DMS 273 treated with DMSO at 0.1 percent for 48 hours (cell line): Measurements from ENCODE around the gene PDZD7.
A peak's percentile ranks its signal among the peaks of the same experiment; 100 is the strongest.

Experiments used
- DNase-seq: peaks from one replicate; lab custom pipeline; 2025; lab: John Stamatoyannopoulos, UW

Gene PDZD7

DNA sequence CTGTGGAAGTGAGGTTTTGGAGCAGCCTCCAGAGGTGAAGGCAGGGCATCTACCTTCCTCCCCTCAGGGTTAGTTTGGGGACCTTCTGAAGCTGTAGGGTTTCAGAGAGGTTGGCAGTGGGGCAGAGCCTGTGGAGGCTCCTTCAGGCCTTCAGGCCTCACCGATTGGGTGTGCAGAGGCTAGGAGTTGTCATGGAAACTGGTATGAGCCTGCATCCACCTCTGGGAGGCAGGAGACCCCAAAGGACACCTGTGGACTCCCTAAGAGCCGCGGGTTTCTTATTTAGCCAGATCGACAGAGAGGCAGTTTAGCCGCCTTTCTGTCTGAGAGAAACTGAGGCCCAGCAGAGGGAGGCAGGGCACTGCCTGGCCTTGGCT lies 29.3 kb downstream of the PDZD7 start:
- no peak for DNase-seq

- no peak for DNase-seq
These were observed 29.8 kb downstream of the PDZD7 start for GRCh38 chr10:101000915-101001658.

DNA sequence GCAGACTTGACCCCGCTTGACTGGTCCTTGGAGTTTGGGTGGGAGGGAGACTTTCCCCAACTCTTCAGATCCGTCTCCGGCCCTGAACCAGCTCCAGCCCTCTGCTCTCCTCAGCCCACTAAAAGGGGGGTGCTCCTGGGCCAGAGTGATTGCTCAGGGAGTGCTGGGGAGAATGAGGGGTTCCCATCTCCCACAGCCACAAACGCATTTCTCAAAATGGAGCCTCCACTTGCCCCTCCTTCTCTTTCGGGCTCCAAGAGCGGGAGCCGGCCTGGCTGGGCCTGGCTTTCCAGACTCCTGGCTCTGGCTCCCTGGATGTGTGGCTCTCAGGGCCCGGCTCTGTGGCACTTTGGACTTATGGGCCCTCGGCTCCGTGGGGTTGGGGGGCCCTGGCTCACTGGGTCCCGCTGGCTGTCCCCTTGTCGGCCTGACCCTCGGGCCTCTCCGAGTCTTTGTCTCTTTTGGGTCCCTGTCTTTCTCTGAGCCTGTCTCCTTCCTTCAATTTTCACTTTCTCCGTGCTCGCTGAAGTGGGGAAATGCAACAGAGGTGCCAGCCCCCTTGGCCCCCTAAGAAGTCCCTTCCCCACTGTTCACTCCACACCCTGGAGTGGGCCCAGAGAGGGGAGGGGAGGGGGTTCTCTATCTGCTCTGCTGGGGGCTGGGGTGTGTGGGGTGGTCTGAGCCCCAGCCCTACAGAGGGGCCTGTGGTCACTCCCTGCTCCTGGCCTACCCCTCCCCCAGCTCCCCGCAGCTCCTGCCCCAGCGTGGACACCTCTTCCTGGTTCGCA lies 30.6 kb downstream of the PDZD7 start:
- DNase-seq = no peak

- DNase-seq = no peak
These were observed 31.2 kb downstream of the PDZD7 start, which contains the start of gene LZTS2 for GRCh38 chr10:100999742-101000126. LZTS2 (plus strand) TSS chr10:100999808; CDS start chr10:101002539, 2,731 bp downstream.

DNA sequence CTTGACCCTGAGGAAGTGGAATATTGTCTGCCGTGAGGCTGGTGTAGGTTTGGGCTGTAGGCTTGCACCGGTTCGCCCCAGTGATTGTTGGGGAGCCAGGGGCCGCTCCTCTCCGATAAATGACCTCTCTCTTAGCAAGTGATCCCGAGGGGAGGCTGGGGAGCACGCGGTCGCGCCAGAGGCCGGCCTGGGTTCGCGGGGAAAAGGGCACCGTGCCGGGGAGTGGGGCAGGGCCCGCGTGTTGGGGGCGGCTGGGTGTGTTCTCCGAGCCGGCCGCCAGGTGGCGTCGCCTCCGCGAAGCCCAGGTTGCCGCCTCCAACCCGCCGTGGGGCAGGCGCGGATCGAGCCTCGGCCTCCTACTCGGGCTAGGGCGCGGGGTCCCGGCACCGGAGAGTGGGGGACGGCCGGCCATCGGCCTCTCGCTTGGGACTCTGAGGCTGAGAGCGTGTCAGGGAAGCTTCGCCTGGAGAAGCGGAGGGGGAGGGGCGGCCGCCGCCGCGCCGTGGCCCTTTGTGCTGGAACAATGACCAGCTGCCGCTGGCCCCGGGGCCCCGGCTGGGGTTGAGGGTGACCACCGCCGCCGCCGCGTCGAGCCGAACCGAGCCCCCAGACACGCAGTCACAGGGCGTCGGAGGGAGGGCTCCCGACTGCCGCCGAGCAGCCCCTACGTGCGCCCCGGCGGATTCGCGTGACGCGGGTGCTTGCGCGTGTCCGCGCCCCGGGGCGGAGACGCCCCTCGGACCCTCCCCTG lies 31.8 kb downstream of the PDZD7 start:
- no peak for DNase-seq

- peak; percentile 69 for DNase-seq
These were observed 32.5 kb downstream of the PDZD7 start for GRCh38 chr10:100998183-100998990.

DNA sequence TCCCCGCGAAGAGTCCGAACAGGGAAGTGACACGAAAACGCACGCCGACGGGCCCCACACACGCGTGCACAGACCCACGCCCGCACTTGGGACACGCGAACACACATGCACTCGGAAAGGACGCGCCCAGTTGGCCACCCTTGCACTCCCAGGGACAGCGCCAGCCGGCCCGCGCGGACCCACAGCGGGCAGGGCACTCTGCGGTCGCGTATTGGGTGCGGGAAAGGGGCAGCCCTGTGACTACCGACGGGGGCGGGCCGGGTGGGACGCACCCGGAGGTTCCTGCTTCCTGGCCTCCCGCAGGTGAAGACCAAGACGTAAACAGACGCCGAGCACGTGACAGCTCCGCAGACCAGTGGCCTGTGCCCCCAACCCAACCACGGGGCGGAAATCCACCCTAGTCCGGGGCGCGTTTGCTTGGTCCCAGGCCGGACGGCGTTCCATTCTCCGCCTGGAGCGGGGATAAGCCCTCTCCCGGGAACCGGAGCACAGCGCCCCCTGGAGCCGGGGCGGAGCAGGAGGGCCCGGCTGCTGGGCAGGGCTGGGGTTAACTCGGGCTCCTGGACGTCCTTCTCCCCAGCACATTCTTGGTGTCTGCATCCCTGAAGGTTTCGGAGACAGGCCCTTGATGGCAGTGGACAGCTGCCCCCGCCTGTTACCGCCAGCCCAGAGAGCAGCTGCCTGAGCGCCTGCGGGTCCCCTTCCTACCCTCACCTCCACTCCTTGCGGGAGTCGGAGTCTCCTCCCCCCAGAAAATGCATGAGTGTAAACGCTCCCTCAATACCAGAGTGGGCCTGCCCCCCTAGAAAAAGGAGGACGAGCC lies 33.4 kb downstream of the PDZD7 start:
- DNase-seq = peak; percentile 53

DNA sequence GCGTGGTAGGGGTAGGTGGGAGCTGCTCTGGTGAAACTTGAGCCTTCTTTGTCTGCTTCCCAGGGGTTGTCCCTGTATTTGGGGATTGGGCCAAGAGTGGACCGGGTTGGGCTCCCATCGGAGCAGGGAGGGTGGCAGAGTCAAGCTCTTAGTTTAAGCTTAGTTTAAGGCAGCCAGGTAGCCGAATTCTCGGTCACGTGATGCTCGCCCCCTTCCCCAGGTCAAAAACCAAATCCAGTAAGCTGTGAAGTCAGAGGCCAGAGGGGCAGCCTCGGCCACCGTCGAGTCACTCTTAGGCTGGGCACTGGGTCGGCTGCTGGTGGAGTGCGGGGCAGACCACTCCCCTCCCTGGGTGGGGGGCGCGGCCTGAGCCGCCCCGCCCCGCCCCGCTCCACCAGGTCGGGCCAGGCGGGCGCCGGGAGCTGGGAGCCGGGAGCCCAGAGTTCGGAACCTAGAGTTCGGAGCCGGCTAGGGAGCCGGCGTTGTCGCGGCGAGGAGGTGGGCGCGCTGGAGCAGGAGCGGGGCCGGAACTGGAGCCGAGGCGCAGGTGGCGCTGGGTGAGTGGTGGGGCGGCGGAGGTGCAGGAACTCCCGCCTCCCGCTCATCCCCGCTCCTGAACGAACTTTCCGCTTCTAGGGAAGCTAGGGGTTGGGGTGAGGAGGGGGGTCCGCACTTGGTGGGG lies 34.1 kb downstream of the PDZD7 start:
- no peak for DNase-seq

GRCh38 chr10:100995181-100995580 lies 35.7 kb downstream of the PDZD7 start:
- no peak for DNase-seq

GRCh38 chr10:100993986-100994708 lies 36.8 kb downstream of the PDZD7 start:
- no peak for DNase-seq

GRCh38 chr10:100989088-100989487 lies 41.8 kb downstream of the PDZD7 start:
- DNase-seq = no peak

GRCh38 chr10:100988166-100988565 lies 42.8 kb downstream of the PDZD7 start:
- no peak for DNase-seq

DNA sequence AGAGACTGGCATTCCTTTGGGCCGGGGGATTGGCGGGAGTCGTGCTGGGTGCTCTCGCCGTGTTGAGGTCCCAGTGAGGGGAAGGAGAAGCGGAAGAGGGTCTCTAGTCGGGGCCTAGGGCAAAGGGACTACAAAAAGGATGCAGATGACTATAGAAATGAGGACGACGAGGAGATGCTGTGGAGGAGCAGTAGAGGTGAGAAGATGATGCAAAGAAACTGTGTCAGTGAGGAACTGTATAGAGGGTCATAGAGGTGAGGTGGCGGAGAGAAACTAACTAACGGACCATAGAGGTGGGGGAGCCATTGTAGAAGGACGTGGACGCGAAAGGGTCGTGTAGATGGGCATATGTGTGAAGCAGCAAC lies 43.3 kb downstream of the PDZD7 start:
- no peak for DNase-seq

DNA sequence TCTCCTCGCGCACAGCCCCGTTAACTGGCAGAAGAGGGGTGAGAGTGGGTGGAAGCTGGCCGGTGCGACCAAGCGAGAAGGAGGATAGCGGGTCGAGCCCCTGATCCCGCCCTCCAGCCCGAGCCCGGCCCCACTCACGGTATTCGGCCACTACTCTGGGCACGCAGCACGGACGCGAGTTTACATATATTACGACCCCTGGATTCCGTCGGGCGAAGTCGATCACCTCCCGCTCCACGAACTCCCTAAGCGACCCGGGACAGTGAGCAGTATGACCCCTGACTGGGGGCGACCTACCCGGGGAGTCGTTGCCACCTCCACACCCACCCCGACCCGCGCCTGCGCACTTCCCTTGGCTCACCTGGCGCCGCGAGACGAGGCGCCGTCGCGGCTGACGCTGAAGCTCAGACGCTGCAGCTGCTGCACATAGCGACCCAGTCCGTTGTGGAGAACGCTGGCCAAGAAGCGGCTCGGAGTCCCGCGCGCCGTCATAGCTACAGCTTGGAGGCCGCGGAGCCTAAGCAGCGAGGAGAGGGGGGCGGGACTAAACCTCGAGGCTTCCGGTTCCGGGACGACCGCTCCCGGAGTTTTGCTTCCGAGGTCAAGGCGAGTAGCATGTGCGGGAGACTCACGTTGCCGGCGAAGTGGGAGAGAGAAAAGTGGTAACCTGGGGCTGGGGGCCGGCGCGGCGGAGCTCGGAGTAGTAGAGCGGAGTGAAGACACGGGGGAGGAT lies 43.8 kb downstream of the PDZD7 start, which contains the start of the genes MRPL43 and TWNK:
TSS of gene MRPL43 (minus strand) at position 546 of the 733 bp plus-strand sequence. CDS start at position 492, 54 bp downstream.
TSS of gene TWNK (plus strand) at position 592 of the 733 bp plus-strand sequence. CDS start 668 bp downstream, outside the sequence.
- peak; percentile 15 for DNase-seq

- no peak for DNase-seq
These were observed 44.3 kb downstream of the PDZD7 start for GRCh38 chr10:100986623-100986951.

- no peak for DNase-seq
These were observed 45.6 kb downstream of the PDZD7 start for GRCh38 chr10:100985336-100985735.

- no peak for DNase-seq
These were observed 46.2 kb downstream of the PDZD7 start for GRCh38 chr10:100984672-100985177.

GRCh38 chr10:100983868-100984671 lies 46.9 kb downstream of the PDZD7 start:
- DNase-seq = no peak
